ENCODE data around the gene SKIC2.
A peak's percentile ranks its signal among the peaks of the same experiment; 100 is the strongest.

SKIC2 gene

DNA sequence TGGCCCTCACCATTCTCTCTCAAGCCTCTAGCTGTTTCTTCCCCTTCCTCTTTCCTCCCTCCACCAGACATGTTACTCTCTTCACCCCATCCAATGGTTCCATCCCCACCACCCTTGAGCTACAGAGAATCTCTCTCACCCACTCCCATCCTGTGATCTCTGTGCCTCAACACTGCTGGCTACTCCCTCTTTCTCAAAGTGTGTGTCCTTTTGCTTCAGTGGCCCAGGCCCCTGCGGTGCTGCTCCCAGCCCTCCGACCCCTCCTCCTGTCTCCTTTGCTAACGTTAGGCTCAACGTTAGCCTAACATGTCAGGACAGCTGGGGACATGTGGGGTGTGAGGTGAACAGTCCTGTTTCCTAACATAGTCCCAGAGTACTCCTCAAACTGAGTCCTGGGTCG is 6.1 kb upstream of the SKIC2 start:
- no peak for DNase-seq
- Histone ChIP-seq H3K4me3 (ENCODE audit: insufficient read depth, low read depth, low read length, poor library complexity, severe bottlenecking) (no peak overlapping the region), H3K36me3 (ENCODE audit: control insufficient read depth, insufficient read depth, low read length) (peaks cover 58% of the 10 kb centered on the region), H3K27ac (ENCODE audit: insufficient read depth, low read length, poor library complexity, severe bottlenecking) (no peak overlapping the region), H3K27me3 (replicated peaks; ENCODE audit: control insufficient read depth, insufficient read depth, low read length, poor library complexity, severe bottlenecking) (no peaks in the 10 kb centered on the region), H3K4me1 (ENCODE audit: control insufficient read depth, insufficient read depth, low read length, poor library complexity, severe bottlenecking) (peaks cover under 1% of the 10 kb centered on the region), H3K9me3 (ENCODE audit: control insufficient read depth, low read length) (no peaks in the 10 kb centered on the region)

DNA sequence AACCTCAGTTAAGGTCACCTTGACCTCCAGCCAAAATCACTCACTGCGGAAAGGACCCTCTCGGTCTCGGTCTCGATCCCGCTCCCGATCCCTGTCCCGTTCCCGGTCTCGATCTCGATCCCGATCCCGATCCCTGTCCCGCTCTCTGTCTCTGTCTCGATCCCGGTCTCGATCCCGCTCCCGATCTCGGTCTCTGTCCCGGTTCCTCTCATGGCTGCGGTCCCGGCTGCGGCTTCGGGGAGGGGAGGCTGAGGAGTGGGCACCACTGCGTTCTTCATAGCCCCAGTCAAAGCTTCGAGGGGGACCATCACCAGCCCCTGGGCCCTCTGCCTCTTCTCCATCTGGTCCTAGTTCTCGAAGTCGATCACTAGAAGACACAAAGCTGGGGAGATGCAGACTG is 4.5 kb upstream of the SKIC2 start:
- Histone ChIP-seq H3K27me3 (replicated peaks; ENCODE audit: control insufficient read depth, insufficient read depth, low read length, poor library complexity, severe bottlenecking) (no peaks in the 10 kb centered on the region), H3K4me1 (ENCODE audit: control insufficient read depth, insufficient read depth, low read length, poor library complexity, severe bottlenecking) (peaks cover 13% of the 10 kb centered on the region), H3K27ac (ENCODE audit: insufficient read depth, low read length, poor library complexity, severe bottlenecking) (no peak overlapping the region), H3K36me3 (ENCODE audit: control insufficient read depth, insufficient read depth, low read length) (peaks cover 58% of the 10 kb centered on the region), H3K4me3 (ENCODE audit: insufficient read depth, low read depth, low read length, poor library complexity, severe bottlenecking) (no peak overlapping the region), H3K9me3 (ENCODE audit: control insufficient read depth, low read length) (no peaks in the 10 kb centered on the region)
- DNase-seq, result no peak

DNA sequence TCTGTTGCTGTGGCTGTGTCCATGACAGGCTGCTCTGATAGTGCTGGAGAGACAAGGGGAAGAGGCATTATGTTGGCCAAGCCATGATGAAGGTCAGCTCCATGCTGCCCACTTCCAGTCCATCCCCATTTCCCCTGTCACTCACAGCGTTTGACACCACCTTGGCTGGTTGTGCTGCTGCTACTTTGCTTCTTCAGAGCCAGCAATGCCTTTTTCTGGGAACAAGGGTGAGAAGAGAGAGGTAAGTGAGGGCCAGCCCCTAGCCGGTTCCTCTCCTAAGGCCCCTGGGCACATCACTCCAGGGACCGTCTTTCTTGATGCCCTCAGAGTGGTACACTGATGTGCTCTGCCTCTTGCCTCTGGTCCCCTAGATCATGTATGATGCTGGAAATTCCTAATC is 2.2 kb upstream of the SKIC2 start:
- Histone ChIP-seq H3K9me3 (ENCODE audit: control insufficient read depth, low read length) (no peaks in the 10 kb centered on the region), H3K4me1 (ENCODE audit: control insufficient read depth, insufficient read depth, low read length, poor library complexity, severe bottlenecking) (peaks cover 14% of the 10 kb centered on the region), H3K36me3 (ENCODE audit: control insufficient read depth, insufficient read depth, low read length) (peaks cover 61% of the 10 kb centered on the region), H3K27ac (ENCODE audit: insufficient read depth, low read length, poor library complexity, severe bottlenecking) (no peak overlapping the region), H3K27me3 (replicated peaks; ENCODE audit: control insufficient read depth, insufficient read depth, low read length, poor library complexity, severe bottlenecking) (no peaks in the 10 kb centered on the region), H3K4me3 (ENCODE audit: insufficient read depth, low read depth, low read length, poor library complexity, severe bottlenecking) (no peak overlapping the region)
- DNase-seq, result no peak

DNA sequence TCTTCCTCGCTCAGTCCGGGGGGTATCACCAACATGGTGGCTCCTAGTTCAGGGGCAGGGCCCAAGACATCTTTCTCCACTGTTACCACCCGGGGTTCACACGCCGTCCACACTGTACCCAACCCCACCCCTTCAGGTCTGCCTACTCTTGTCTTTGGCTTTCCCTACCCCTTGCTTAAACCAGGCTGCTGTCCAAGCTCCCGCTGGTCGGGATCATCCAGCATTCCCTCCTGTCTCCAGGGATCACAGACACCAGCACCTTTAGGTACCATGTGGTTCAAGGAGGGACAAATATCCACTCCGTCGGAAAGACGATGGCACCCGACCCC is 599 bp upstream of the SKIC2 start:
- DNase-seq, result no peak
- Histone ChIP-seq H3K4me1 (ENCODE audit: control insufficient read depth, insufficient read depth, low read length, poor library complexity, severe bottlenecking) (peaks cover 14% of the 10 kb centered on the region), H3K9me3 (ENCODE audit: control insufficient read depth, low read length) (no peaks in the 10 kb centered on the region), H3K27me3 (replicated peaks; ENCODE audit: control insufficient read depth, insufficient read depth, low read length, poor library complexity, severe bottlenecking) (no peaks in the 10 kb centered on the region), H3K36me3 (ENCODE audit: control insufficient read depth, insufficient read depth, low read length) (peaks cover 63% of the 10 kb centered on the region), H3K4me3 (ENCODE audit: insufficient read depth, low read depth, low read length, poor library complexity, severe bottlenecking) (peak overlapping the region; percentile 77), H3K27ac (ENCODE audit: insufficient read depth, low read length, poor library complexity, severe bottlenecking) (peak overlapping the region; percentile 89)

DNA sequence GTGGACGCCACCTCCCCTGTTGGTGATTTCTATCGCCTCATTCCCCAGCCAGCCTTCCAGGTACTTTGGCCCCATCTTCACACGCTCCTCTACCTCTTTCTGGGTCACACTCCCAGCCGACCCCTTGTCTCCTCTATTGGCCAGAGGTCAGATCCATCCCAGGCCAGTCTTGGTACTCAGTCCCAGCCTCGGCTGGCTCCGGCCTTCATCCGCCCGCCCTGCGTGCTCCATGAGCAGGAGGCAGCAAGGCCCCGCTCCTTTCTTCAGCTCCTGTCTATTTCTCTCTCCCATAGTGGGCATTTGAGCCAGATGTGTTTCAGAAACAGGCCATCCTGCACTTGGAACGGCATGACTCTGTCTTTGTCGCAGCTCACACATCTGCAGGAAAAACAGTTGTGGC is 2.6 kb downstream of the SKIC2 start:
- peaks cover 14% of the 10 kb centered on the region for H3K4me1 ChIP-seq (ENCODE audit: control insufficient read depth, insufficient read depth, low read length, poor library complexity, severe bottlenecking)
- H3K9me3 ChIP-seq (ENCODE audit: control insufficient read depth, low read length), result no peaks in the 10 kb centered on the region
- no peak for DNase-seq
- H3K4me3 ChIP-seq (ENCODE audit: insufficient read depth, low read depth, low read length, poor library complexity, severe bottlenecking), result no peak overlapping the region
- H3K27ac ChIP-seq (ENCODE audit: insufficient read depth, low read length, poor library complexity, severe bottlenecking), result no peak overlapping the region
- no peaks in the 10 kb centered on the region for H3K27me3 ChIP-seq (replicated peaks; ENCODE audit: control insufficient read depth, insufficient read depth, low read length, poor library complexity, severe bottlenecking)
- H3K36me3 ChIP-seq (ENCODE audit: control insufficient read depth, insufficient read depth, low read length), result peaks cover 56% of the 10 kb centered on the region

DNA sequence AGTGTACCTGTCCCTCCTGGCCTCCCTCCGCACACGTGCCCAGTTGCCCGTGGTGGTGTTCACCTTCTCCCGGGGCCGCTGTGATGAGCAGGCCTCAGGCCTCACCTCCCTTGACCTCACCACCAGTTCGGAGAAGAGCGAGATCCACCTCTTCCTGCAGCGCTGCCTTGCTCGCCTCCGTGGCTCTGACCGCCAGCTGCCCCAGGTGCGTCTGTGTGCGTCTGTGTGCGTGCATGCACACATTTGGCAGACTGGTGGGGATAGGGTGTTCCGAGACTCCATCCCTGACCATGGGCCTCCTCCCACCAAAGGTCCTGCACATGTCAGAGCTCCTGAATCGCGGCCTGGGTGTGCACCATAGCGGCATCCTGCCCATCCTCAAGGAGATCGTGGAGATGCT is 4.9 kb downstream of the SKIC2 start:
- DNase-seq, result no peak
- no peak overlapping the region for H3K4me3 ChIP-seq (ENCODE audit: insufficient read depth, low read depth, low read length, poor library complexity, severe bottlenecking)
- no peaks in the 10 kb centered on the region for H3K9me3 ChIP-seq (ENCODE audit: control insufficient read depth, low read length)
- no peak overlapping the region for H3K27ac ChIP-seq (ENCODE audit: insufficient read depth, low read length, poor library complexity, severe bottlenecking)
- no peaks in the 10 kb centered on the region for H3K27me3 ChIP-seq (replicated peaks; ENCODE audit: control insufficient read depth, insufficient read depth, low read length, poor library complexity, severe bottlenecking)
- H3K36me3 ChIP-seq (ENCODE audit: control insufficient read depth, insufficient read depth, low read length), result peaks cover 75% of the 10 kb centered on the region
- peaks cover 7% of the 10 kb centered on the region for H3K4me1 ChIP-seq (ENCODE audit: control insufficient read depth, insufficient read depth, low read length, poor library complexity, severe bottlenecking)

DNA sequence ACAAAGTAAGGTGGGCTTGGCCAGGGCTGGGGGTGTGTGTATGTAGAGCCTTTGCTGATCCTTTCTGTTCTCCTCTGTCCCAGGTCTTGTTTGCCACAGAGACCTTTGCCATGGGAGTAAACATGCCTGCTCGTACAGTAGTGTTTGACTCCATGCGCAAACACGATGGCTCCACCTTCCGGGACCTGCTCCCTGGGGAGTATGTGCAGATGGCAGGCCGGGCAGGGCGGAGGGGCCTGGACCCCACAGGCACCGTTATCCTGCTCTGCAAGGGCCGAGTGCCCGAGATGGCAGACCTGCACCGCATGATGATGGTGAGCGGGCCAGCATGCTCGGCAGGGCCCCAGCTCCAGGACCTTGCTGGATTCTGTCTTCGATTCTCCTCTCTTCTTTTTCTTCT is 6.7 kb downstream of the SKIC2 start:
- H3K27me3 ChIP-seq (replicated peaks; ENCODE audit: control insufficient read depth, insufficient read depth, low read length, poor library complexity, severe bottlenecking), result no peaks in the 10 kb centered on the region
- H3K27ac ChIP-seq (ENCODE audit: insufficient read depth, low read length, poor library complexity, severe bottlenecking), result no peak overlapping the region
- peaks cover 86% of the 10 kb centered on the region for H3K36me3 ChIP-seq (ENCODE audit: control insufficient read depth, insufficient read depth, low read length)
- no peaks in the 10 kb centered on the region for H3K9me3 ChIP-seq (ENCODE audit: control insufficient read depth, low read length)
- H3K4me3 ChIP-seq (ENCODE audit: insufficient read depth, low read depth, low read length, poor library complexity, severe bottlenecking), result no peak overlapping the region
- DNase-seq, result no peak
- H3K4me1 ChIP-seq (ENCODE audit: control insufficient read depth, insufficient read depth, low read length, poor library complexity, severe bottlenecking), result peaks cover 5% of the 10 kb centered on the region

DNA sequence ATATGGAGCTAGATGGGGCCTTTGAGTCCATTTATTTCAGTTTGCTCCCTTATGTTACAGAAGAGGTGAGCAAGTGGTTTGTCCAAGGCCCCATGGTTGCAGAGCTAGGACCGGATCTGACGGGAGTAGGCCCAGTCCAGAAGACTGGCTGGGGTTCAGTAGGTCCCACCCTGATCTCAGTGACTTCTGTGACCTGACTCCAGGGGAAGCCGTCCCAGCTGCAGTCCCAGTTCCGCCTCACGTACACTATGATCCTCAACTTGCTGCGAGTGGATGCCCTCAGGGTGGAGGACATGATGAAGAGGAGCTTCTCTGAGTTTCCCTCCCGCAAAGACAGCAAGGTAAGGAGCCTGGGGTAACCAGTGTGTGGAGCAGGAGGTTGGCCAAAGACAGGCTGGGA is 7.5 kb downstream of the SKIC2 start:
- H3K4me3 ChIP-seq (ENCODE audit: insufficient read depth, low read depth, low read length, poor library complexity, severe bottlenecking), result no peak overlapping the region
- H3K9me3 ChIP-seq (ENCODE audit: control insufficient read depth, low read length), result no peaks in the 10 kb centered on the region
- H3K4me1 ChIP-seq (ENCODE audit: control insufficient read depth, insufficient read depth, low read length, poor library complexity, severe bottlenecking), result peaks cover 13% of the 10 kb centered on the region
- DNase-seq, result no peak
- no peak overlapping the region for H3K27ac ChIP-seq (ENCODE audit: insufficient read depth, low read length, poor library complexity, severe bottlenecking)
- H3K27me3 ChIP-seq (replicated peaks; ENCODE audit: control insufficient read depth, insufficient read depth, low read length, poor library complexity, severe bottlenecking), result no peaks in the 10 kb centered on the region
- H3K36me3 ChIP-seq (ENCODE audit: control insufficient read depth, insufficient read depth, low read length), result peaks cover 78% of the 10 kb centered on the region

DNA sequence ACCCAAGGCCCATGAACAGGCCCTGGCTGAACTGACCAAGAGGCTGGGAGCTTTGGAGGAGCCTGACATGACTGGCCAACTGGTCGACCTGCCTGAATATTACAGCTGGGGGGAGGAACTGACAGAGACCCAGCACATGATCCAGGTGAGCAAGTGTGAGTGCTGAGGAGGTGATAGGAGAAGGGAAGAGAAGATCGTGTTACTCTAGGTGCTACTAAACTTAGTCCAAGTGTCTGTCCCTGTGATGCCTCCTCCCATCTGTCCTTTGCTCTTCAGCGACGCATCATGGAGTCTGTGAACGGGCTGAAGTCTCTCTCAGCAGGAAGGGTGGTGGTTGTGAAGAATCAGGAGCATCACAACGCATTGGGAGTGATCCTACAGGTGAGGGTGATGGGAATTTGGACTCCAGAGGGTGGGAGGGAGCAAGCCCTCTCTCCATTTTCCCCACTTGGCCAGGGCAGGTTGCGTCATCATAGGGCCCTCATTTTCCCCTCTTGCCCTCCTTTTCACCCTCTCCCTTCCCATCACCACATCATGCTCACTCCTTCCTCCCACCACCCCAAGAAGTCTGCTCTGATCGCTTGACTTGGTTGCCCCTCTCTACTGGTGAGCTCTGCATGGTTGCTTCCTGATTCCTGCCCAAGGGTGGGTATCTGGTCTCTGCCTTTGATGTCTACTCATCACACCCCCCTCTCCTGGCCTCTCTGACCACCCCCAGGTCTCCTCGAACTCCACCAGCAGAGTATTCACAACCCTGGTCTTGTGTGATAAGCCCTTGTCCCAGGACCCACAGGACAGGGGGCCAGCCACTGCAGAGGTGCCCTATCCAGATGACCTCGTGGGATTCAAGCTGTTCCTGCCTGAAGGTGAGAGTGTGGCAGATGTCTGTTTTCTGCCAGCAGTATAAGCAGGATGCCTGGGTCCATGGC is 8.3 kb downstream of the SKIC2 start:
- Histone ChIP-seq H3K4me1 (ENCODE audit: control insufficient read depth, insufficient read depth, low read length, poor library complexity, severe bottlenecking) (peaks cover 13% of the 10 kb centered on the region), H3K4me3 (ENCODE audit: insufficient read depth, low read depth, low read length, poor library complexity, severe bottlenecking) (no peak overlapping the region), H3K36me3 (ENCODE audit: control insufficient read depth, insufficient read depth, low read length) (peaks cover 70% of the 10 kb centered on the region), H3K27ac (ENCODE audit: insufficient read depth, low read length, poor library complexity, severe bottlenecking) (no peak overlapping the region), H3K27me3 (replicated peaks; ENCODE audit: control insufficient read depth, insufficient read depth, low read length, poor library complexity, severe bottlenecking) (no peaks in the 10 kb centered on the region), H3K9me3 (ENCODE audit: control insufficient read depth, low read length) (no peaks in the 10 kb centered on the region)
- no peak for DNase-seq

DNA sequence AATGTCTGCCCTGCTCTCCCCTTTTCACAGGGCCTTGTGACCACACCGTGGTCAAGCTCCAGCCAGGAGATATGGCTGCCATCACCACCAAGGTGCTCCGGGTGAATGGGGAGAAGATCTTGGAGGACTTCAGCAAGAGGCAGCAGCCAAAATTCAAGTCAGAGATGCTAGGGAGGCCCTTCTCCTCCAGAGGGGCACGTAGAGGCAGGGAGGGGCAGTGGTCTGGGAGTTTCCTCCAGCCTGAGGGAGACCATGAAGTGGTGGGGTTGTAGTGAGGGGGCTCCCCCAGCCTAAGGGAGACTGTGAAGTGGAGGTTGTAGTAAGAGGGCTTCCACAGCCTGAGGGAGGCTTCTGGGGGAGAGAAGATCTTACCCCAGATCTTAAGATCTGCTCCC is 8.9 kb downstream of the SKIC2 start:
- Histone ChIP-seq H3K9me3 (ENCODE audit: control insufficient read depth, low read length) (no peaks in the 10 kb centered on the region), H3K27ac (ENCODE audit: insufficient read depth, low read length, poor library complexity, severe bottlenecking) (no peak overlapping the region), H3K36me3 (ENCODE audit: control insufficient read depth, insufficient read depth, low read length) (peaks cover 64% of the 10 kb centered on the region), H3K4me3 (ENCODE audit: insufficient read depth, low read depth, low read length, poor library complexity, severe bottlenecking) (no peak overlapping the region), H3K27me3 (replicated peaks; ENCODE audit: control insufficient read depth, insufficient read depth, low read length, poor library complexity, severe bottlenecking) (no peaks in the 10 kb centered on the region), H3K4me1 (ENCODE audit: control insufficient read depth, insufficient read depth, low read length, poor library complexity, severe bottlenecking) (peaks cover 18% of the 10 kb centered on the region)
- DNase-seq, result no peak

Measured in effector memory CD4-positive, alpha-beta T cell (primary cell).